ENCODE data around the gene PLA2G2C.

Gene PLA2G2C

DNA sequence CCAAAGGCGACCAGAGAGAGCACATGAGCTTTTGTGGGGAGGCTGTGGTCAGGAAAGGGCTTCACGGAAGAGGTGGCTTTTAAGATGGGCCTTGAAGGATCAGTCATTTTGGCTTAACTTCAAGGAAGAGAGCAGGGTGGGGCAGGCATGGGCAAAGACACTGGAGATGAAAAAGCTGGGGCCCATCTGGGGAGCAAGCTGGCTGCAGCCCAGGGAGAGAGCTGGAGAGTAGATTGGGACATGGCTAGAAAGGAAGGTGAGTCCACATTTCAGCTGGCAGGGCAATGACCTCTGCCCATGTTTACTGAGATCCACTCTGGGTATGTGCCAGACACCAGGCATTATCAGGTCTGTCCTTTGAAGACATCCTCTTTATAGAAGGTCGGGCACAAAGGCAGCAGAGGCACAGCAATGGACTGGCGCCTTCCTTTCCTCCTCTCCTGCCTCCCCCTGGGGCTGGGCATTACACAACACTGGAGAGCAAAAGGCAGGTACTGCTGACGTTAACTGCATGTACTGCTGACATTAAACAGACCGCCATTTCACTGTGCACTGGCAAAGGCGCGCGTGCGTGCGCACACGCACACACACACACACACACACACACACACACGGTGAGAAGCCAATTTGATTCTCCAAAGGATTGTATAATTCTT is 2.6 kb downstream of the PLA2G2C start:
- DNase-seq (ENCODE audit: low spot score) = no peak

GRCh38 chr1:20183035-20183434 is 3.3 kb downstream of the PLA2G2C start:
- DNase-seq (ENCODE audit: low spot score) = no peak

DNA sequence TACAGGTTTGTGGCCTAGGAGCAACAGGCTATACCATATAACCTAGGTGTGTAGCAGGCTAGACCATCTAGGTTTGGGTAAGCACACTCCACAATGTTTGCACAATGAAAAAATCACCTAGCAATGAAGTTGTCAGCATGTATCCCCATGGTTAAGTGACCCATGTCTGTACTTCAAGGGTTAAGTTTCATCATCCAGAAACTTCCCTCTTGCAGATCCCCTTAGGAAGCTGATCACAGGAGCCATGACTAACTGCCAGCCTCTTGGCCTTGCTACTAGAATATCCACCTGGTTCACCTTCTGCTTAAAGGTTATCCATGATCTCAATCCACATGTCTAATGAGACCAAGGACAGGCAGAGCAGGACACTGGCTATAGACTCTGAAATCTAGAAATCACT is 3.9 kb downstream of the PLA2G2C start:
- no peak for DNase-seq (ENCODE audit: low spot score)

DNA sequence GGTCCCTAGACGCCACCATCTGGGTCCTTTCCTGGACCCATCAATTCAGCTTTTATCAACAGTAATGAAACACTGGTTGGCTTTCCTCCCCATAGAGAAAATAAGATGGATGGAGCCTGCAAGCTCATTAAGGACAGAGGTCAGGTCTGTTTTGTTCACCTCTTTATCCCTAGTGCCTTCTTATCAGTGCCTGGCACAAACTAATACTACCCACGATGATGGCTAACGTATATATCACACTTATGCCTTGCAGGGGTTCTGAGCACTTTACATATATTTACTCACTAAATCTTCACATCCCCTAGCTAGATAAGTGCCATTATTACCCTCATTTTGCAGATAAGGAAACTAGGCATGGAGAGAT is 5.5 kb downstream of the PLA2G2C start:
- no peak for DNase-seq (ENCODE audit: low spot score)

GRCh38 chr1:20180129-20180843 is 6.0 kb downstream of the PLA2G2C start:
- no peak for DNase-seq (ENCODE audit: low spot score)

- no peak for DNase-seq (ENCODE audit: low spot score)
These were observed 6.8 kb downstream of the PLA2G2C start for GRCh38 chr1:20179371-20180128.

DNA sequence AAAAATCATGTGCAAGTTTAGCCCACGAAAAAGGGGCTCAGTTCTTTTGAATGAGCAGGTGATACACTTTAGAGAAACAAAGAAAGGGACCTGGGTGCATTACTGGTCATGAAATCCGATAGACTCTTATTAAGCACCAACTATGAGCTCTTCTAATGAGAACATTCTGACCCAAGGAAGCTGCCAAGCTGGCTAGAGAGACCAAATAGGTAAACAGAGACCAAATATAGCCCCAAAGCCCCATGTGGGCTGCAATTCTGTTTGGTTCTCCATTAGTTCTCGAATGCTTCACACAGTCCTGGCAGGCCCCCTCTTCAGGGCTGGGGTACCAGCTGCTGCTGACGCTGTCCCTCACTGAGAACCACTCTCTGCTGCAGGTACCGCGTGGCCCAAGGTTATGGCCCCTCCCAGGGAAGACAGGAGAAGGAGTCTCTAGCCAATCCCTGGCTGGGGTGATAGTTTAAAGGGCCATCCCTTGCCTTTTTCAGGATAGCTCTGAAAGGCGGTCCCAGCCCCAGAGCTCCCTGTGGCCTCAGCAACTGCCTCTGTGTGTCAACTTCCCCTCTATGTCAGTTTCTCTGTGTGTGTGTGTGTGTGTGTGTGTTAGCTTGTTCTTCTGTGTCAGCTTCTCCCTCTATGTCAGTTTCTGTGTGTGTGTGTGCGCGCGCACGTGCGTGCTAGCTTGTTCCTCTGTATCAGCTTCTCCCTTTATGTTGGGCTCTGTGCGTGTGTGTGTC is 7.5 kb downstream of the PLA2G2C start:
- DNase-seq (ENCODE audit: low spot score) = no peak

- no peak for DNase-seq (ENCODE audit: low spot score)
These were observed 11.2 kb downstream of the PLA2G2C start for GRCh38 chr1:20174937-20175666.

DNA sequence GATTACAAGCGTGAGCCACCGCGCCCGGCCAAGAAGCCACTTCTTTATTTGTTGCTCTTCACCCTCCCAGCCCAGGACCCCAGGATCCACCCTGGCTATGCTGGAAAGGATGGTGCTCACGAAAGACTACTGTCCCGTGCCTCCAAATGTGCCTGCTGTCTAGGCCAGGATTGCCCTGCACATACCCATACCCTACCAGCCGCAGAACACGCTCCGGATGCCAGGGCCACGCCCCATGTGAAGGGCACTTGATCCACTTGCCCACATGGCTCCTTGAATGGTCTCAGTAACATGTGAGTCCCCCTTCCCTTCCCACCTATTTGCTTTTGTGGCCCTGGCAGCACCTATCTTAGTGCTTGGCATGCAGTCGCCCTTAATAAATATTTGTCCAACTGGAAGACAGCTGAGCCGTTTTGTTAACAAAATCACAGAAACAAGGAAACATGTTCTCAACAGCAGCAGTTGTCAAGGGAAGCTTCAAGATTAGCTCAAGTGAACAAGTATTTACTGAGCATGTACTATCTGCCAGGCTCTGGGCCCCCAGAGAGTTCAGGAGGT is 14.2 kb downstream of the PLA2G2C start:
- DNase-seq (ENCODE audit: low spot score) = no peak

DNA sequence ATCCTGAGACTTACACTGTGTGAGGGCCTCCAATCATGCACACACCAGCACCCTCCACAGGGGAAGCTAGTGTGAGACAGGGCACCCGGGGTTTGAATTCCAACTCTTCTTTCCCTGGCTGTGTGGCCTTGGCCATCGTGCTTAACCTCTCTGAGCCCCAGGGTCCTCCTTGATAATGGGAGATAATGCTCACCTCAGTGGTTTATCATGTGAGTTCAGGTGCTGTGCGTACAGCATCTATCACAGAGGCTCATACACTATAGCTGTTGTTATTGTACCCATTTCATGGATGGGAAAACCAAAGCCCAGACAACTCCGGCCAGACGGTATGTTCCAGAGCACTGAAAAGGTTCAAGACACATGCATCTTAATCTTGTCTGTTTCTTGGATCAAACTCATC is 16.4 kb downstream of the PLA2G2C start:
- DNase-seq (ENCODE audit: low spot score) = no peak

DNA sequence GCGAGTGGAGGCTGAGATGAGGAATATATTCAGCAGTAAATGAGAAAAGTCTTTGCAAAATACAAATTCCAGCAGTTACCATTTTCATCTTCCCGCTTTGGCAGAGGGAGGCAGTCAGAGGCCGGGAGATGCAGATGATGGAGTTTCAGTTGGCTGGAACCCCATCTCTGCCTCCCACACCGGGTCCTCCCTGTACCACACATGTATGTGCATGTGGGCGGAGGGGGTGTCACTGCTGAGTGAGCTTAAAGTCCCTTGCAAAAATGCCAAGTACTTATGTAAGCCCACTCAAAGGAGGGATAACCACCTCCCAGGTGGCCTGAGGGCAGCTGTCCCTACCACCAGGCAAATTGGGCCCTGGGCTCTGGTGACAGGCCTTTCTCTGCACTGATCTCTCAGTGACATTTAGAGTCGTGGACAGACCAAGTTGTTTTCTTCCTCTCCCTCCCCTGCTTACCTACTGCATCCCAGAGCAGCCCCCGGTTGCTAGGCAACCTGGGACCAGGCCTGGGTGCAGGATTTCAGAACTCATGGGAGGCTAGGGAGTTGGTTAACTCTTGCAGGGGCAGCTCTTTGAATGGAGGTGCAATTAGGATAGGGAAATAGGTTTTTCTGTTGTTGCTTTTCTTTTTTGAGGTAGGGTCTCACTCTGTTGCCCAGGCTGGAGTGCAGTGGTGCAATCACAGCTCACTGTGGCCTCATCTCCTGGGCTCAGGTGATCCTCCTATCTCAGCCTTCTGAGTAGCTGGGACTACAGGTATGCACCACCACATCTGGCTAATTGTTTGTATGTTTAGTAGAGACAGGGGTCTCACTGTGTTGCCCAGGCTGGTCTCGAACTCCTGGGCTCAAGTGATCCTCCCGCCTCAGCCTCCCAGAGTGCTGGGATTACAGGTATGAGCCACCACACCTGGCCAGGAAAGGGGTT is 17.5 kb downstream of the PLA2G2C start:
- no peak for DNase-seq (ENCODE audit: low spot score)

- DNase-seq (ENCODE audit: low spot score) = no peak
These were observed 19.2 kb downstream of the PLA2G2C start for GRCh38 chr1:20167126-20167525.

DNA sequence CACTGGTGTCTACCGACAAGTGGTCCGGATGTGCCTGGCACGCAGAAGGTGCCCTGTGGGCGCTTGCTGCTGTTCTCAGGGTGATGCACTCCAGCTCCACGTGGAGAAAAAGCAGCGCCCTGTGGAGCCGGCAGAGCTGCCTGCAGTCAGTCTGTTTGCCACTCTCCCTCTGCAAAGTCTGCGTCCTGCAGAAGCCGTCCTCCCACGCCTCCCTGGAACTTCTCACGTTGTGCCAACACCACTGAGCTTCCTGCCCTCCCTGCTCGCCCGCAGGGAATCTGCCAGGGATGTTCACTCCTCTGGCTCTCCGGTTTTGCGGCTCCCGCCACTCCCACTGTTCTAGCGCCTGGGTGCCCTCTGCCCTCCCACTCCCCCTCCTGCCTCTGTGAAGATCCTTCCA is 20.3 kb downstream of the PLA2G2C start:
- no peak for DNase-seq (ENCODE audit: low spot score)

GRCh38 chr1:20165522-20165951 is 20.8 kb downstream of the PLA2G2C start:
- DNase-seq (ENCODE audit: low spot score) = peak; percentile 39

GRCh38 chr1:20164694-20165202 is 21.6 kb downstream of the PLA2G2C start:
- DNase-seq (ENCODE audit: low spot score) = peak; percentile 48

DNA sequence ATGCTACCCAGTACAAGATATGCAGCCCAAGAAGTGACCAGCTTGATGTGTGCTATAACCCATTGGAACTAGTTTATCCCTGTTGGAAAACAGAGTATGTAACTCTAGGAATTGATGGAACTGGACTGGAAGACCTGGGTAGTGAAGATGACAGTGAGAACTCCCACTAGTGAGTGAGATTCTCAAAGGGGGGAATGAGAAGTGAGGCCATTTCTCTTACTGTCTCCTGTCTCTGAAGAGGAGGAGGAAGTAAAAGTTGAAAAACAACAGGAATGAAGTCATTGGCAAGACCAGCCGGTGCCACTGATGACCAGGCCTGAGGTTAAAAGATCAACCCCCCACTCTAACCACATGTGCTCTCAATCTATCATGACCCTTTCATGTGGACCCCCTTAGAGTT is 26.3 kb downstream of the PLA2G2C start:
- DNase-seq (ENCODE audit: low spot score) = no peak

- no peak for DNase-seq (ENCODE audit: low spot score)
These were observed 27.8 kb downstream of the PLA2G2C start for GRCh38 chr1:20158358-20159070.

- no peak for DNase-seq (ENCODE audit: low spot score)
These were observed 32.0 kb downstream of the PLA2G2C start for GRCh38 chr1:20154301-20154831.

GRCh38 chr1:20153000-20153418 is 33.3 kb downstream of the PLA2G2C start:
- DNase-seq (ENCODE audit: low spot score) = no peak

All from AG08396 (cell line).